ENCODE data around the gene ACSM4. TPM values are rescaled to one million over a fixed set of nuclear protein-coding genes. Genes with fewer than 3 reads are reported as not detected.

ACSM4 gene, protein sequence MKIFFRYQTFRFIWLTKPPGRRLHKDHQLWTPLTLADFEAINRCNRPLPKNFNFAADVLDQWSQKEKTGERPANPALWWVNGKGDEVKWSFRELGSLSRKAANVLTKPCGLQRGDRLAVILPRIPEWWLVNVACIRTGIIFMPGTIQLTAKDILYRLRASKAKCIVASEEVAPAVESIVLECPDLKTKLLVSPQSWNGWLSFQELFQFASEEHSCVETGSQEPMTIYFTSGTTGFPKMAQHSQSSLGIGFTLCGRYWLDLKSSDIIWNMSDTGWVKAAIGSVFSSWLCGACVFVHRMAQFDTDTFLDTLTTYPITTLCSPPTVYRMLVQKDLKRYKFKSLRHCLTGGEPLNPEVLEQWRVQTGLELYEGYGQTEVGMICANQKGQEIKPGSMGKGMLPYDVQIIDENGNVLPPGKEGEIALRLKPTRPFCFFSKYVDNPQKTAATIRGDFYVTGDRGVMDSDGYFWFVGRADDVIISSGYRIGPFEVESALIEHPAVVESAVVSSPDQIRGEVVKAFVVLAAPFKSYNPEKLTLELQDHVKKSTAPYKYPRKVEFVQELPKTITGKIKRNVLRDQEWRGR
- total RNA-seq (2014; rRNA removed) (not detected in 2 replicates), Bru-seq, nascent RNA (not detected), BruChase-seq, experiment 1, labeled RNA remaining after a 6-hour chase (not detected), BruChase-seq, experiment 2, labeled RNA remaining after a 2-hour chase (not detected)
- long read RNA-seq: 0 reads

DNA sequence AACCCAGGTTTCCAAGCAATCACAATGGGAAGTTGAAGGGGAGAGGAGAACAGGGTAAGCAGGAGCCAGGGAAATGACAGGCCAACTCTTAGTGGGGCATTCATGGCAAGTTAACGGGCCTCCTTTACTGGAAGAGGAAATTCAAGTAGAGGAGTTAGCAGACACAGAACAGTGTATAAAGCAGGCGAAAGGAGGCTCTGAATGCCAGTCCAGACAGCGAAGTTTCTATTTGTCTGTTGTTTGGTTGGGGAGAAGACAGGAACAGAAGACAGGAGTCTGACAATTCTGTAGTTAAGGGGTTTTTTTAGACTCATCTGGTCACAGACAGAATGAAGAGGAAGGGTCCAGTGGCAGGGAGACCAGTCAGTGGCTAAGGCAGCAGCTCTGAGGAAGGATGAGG, at the start of gene ACSM4:
Gene ACSM4 (plus strand): TSS at position 301 of the 400 bp plus-strand sequence. CDS start 260 bp downstream, outside the sequence.
- BruUV-seq (replicated peaks): no TSS peak
- Histone ChIP-seq H3K9ac (ENCODE audit: low read length) (no peak within 1 kb of the TSS), H4K20me1 (ENCODE audit: low read length) (no peaks in the 10 kb centered on the region), H3K79me2 (ENCODE audit: low read length) (no peaks in the 10 kb centered on the region), H3K9me3 (ENCODE audit: low read length) (no peaks in the 10 kb centered on the region), H3K9me2 (replicated peaks; ENCODE audit: low read length) (no peaks in the 10 kb centered on the region), H3K4me1 (ENCODE audit: insufficient read depth, low read length) (no peaks in the 10 kb centered on the region), H3K4me2 (ENCODE audit: low read length) (no peak within 1 kb of the TSS), H3K36me3 (ENCODE audit: low read depth, low read length) (no peaks in the 10 kb centered on the region), H3F3A (ENCODE audit: low read length, unreplicated experiment) (no peaks in the 10 kb centered on the region), H3K4me3 (ENCODE audit: low read length) (no peak within 1 kb of the TSS), H3K27me3 (ENCODE audit: low read length) (peaks cover 48% of the 10 kb centered on the region), H3K27ac (ENCODE audit: low read length) (no peak within 1 kb of the TSS), H2AFZ (ENCODE audit: low read length) (no peak within 1 kb of the TSS)
- ATAC-seq (no peak), DNase-seq (no peak)
- CTCF ChIA-PET: no interaction called here
- TF ChIP-seq, protein P1, sequence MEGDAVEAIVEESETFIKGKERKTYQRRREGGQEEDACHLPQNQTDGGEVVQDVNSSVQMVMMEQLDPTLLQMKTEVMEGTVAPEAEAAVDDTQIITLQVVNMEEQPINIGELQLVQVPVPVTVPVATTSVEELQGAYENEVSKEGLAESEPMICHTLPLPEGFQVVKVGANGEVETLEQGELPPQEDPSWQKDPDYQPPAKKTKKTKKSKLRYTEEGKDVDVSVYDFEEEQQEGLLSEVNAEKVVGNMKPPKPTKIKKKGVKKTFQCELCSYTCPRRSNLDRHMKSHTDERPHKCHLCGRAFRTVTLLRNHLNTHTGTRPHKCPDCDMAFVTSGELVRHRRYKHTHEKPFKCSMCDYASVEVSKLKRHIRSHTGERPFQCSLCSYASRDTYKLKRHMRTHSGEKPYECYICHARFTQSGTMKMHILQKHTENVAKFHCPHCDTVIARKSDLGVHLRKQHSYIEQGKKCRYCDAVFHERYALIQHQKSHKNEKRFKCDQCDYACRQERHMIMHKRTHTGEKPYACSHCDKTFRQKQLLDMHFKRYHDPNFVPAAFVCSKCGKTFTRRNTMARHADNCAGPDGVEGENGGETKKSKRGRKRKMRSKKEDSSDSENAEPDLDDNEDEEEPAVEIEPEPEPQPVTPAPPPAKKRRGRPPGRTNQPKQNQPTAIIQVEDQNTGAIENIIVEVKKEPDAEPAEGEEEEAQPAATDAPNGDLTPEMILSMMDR (conservative IDR thresholded peaks at IDR 0.05; ENCODE audit: low read depth, low read length): no peak
- no peak for TF ChIP-seq EZH2phosphoT487 (IDR thresholded peaks at IDR 0.05; ENCODE audit: borderline replicate concordance, low read length)
- TF ChIP-seq EZH2 (IDR thresholded peaks at IDR 0.05; ENCODE audit: low read length, unreplicated experiment): no peak
- POLR2A ChIA-PET (ENCODE audit: unreplicated experiment): no interaction called here
- intact Hi-C loops (cut with micrococcal nuclease): no loop called here

DNA sequence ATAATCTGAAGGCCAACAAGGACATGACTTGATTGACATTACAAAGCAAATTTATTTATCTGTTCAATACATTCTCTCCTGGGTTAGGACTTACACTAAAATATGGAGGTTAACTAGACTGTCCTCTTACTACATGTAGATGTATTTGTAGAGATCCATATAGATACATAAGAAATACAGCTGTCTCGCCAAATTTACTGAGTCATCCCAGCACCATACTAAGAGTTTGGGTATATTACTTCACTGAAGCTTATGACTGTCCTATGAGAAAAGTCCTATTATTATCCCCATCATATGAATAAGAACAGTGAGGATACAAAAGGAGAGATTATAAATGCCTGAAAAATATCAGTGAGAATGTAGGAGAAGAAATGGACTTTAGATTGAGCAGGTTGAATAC, 44.8 kb upstream of the ACSM4 start:
- TF ChIP-seq, protein P1 (conservative IDR thresholded peaks at IDR 0.05; ENCODE audit: low read depth, low read length): no peak
- TF ChIP-seq EZH2 (IDR thresholded peaks at IDR 0.05; ENCODE audit: low read length, unreplicated experiment): no peak
- no peak for TF ChIP-seq EZH2phosphoT487 (IDR thresholded peaks at IDR 0.05; ENCODE audit: borderline replicate concordance, low read length)
- Histone ChIP-seq H3K4me3 (ENCODE audit: low read length) (no peak overlapping the region), H3K9me2 (replicated peaks; ENCODE audit: low read length) (no peaks in the 10 kb centered on the region), H3K9ac (ENCODE audit: low read length) (no peak overlapping the region), H3K27ac (ENCODE audit: low read length) (no peak overlapping the region), H2AFZ (ENCODE audit: low read length) (no peak overlapping the region), H3K4me1 (ENCODE audit: insufficient read depth, low read length) (no peaks in the 10 kb centered on the region), H4K20me1 (ENCODE audit: low read length) (no peaks in the 10 kb centered on the region), H3K9me3 (ENCODE audit: low read length) (no peaks in the 10 kb centered on the region), H3K79me2 (ENCODE audit: low read length) (no peaks in the 10 kb centered on the region), H3K27me3 (ENCODE audit: low read length) (peaks cover 20% of the 10 kb centered on the region), H3F3A (ENCODE audit: low read length, unreplicated experiment) (no peaks in the 10 kb centered on the region), H3K4me2 (ENCODE audit: low read length) (no peak overlapping the region), H3K36me3 (ENCODE audit: low read depth, low read length) (no peaks in the 10 kb centered on the region)
- no TSS peak for BruUV-seq (replicated peaks)
- intact Hi-C loops (cut with micrococcal nuclease): no loop called here
- ChIA-PET POLR2A (ENCODE audit: unreplicated experiment) (no interaction called here), CTCF (no interaction called here)
- DNase-seq: no peak
- ATAC-seq: no peak

DNA sequence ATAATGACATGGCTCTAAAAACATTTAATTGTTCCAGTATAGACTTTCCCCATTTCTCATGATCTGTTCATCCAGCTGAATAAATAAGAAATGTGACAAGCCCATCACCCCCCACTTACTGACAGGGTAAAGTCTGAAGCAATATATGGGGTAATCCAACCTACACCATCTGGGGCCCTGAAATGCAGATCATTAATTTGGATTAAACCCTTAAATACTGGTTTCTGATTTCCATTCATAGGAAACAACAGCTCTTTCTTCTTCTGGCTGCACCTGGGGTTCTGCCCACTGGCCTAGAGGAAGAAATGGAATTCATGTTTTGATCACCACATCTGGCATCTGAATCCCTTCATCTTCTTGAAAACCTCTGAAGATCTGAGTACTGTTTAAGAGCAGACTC, 39.3 kb upstream of the ACSM4 start:
- Histone ChIP-seq H3K27me3 (ENCODE audit: low read length) (peaks cover 16% of the 10 kb centered on the region), H3K79me2 (ENCODE audit: low read length) (no peaks in the 10 kb centered on the region), H4K20me1 (ENCODE audit: low read length) (no peaks in the 10 kb centered on the region), H2AFZ (ENCODE audit: low read length) (no peak overlapping the region), H3F3A (ENCODE audit: low read length, unreplicated experiment) (no peaks in the 10 kb centered on the region), H3K36me3 (ENCODE audit: low read depth, low read length) (no peaks in the 10 kb centered on the region), H3K4me3 (ENCODE audit: low read length) (no peak overlapping the region), H3K4me2 (ENCODE audit: low read length) (no peak overlapping the region), H3K4me1 (ENCODE audit: insufficient read depth, low read length) (no peaks in the 10 kb centered on the region), H3K9ac (ENCODE audit: low read length) (no peak overlapping the region), H3K9me3 (ENCODE audit: low read length) (no peaks in the 10 kb centered on the region), H3K9me2 (replicated peaks; ENCODE audit: low read length) (no peaks in the 10 kb centered on the region), H3K27ac (ENCODE audit: low read length) (no peak overlapping the region)
- CTCF ChIA-PET: no interaction called here
- POLR2A ChIA-PET (ENCODE audit: unreplicated experiment): no interaction called here
- intact Hi-C loops (cut with micrococcal nuclease): no loop called here
- no TSS peak for BruUV-seq (replicated peaks)
- TF ChIP-seq EZH2phosphoT487 (IDR thresholded peaks at IDR 0.05; ENCODE audit: borderline replicate concordance, low read length) (no peak), EZH2 (IDR thresholded peaks at IDR 0.05; ENCODE audit: low read length, unreplicated experiment) (no peak)
- TF ChIP-seq, protein P1 (conservative IDR thresholded peaks at IDR 0.05; ENCODE audit: low read depth, low read length): no peak
- ATAC-seq (no peak), DNase-seq (no peak)
